C4-2B (cell line): Measurements from ENCODE around the gene MED13.

Experiments
- CTCF ChIP-seq: fragments of 450-650 bp; conservative IDR thresholded peaks from 2 replicates; pipeline ENCODE4 v1.5.1; 2017; ENCODE audit warnings: mild to moderate bottlenecking
- ZFX ChIP-seq: fragments of 450-650 bp; IDR thresholded peaks from 2 replicates; pipeline ENCODE4 v1.6.1; 2017

GRCh38 chr17:62045517-62045916, 19.6 kb downstream of the MED13 start:
- no peak for TF ChIP-seq CTCF
- no peak for TF ChIP-seq ZFX
